GM19193 (cell line): ENCODE data around the gene AADAC.

Source experiments
- POLR2A ChIP-seq: IDR thresholded peaks from 4 replicates; pipeline ENCODE4 v1.6.1; 2011; ENCODE audit not compliant: insufficient read depth, insufficient read length; ENCODE audit errors: extremely low read depth

Gene AADAC

DNA sequence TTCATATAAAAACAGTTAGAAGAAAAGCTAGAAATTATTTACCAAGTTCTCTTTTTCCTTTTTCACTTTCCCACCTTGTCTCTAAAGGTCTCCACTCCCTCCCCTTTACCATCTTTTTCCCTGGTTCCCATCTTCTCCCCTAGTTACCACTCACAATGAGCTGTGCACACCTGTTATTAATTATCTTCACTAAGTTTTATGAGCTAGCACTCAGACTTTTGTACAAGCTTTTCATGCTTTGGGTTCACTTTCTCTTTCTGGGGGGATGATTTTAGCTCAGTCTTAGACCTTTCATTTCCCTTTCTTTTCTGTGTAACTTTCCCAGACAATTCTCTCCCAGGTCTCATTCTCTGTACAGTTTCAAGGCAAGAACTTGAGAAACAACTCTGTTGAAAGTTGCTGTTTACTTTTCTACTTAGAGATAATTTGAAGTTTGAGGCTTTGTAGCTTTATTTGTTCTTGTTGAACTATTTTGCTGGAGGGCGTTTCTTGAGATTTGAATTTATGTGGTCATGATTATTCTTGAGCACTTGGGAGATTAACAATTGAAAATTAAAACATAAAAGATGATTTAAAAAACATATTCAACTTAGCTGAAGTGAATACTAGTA, 24.0 kb upstream of the AADAC start:
- TF ChIP-seq POLR2A, result no peak

DNA sequence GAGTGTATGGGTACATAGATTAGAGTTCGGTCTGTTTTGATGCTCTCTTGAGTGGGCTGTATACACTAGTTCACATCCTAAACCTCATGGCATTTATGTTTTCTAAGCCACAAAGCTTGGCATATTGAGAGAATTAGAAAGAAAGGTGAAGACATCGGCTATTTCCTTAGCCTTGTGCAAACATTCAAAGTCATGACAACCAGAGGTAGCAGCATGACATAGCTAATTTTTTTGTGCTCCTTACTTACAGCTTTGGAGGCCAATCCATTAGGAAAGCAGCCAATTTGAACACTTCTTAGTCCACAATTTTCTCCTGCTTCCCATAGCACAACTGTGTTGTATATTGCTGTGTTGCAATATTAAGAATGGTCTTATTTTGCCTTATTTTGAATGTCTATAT, 21.5 kb upstream of the AADAC start:
- no peak for TF ChIP-seq POLR2A

GRCh38 chr3:151793636-151794035, 20.3 kb upstream of the AADAC start:
- TF ChIP-seq POLR2A, result no peak

DNA sequence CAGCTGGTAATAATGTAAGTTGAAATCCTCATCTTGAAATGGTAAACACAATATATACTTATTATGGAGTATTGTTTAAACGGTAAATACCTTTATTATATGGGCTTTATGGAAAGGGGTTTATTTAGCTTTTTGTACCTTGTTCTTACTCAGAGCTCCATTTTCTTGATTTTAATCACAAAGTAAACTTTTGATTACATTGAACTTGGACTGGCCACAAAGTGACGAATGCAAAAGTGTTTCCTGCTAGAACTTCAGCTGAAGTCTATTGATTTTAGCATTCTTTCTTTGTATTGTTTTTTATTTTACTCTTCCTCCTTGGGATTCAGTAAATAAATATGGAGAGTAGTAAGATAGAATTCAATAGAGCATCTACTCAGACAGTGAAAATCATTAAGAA, 19.8 kb upstream of the AADAC start:
- TF ChIP-seq POLR2A, result no peak

DNA sequence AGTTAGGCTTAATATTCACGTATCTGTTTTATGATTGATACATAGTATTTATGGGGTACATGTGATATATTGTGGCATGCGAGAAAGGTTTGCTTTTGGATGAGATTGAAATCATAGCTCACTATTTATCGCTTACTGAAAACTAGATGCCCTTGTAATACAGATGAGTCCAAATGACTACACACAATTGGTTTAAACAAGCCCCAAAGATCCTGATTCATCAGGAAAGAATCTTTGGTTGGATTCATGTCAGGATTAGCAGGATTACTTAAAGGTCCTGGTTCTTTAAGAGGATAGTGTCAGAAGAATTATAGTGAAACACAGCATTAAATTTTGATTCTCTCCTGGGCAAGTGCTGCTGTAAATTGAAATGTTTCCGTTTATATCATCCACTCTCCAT, 18.6 kb upstream of the AADAC start:
- TF ChIP-seq POLR2A, result no peak

GRCh38 chr3:151796105-151796680, 17.7 kb upstream of the AADAC start:
- TF ChIP-seq POLR2A, result no peak

DNA sequence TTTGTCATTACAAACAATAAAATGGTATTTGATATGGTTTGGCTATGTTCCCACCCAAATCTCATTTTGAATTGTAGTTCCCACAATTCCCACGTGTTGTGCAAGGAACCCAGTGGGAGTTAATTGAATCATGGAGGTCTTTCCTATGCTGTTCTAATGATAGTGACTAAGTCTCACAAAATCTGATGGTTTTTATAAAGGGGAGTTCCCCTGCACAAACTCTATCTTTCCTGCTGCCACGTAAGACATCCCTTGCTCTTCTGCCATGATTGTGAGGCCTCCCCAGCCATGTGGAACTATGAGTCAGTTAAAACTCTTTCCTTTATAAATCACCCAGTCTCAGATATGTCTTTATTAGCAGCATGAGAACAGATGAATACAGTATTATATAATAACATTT, 15.4 kb upstream of the AADAC start:
- no peak for TF ChIP-seq POLR2A

GRCh38 chr3:151800431-151800830, 13.5 kb upstream of the AADAC start:
- no peak for TF ChIP-seq POLR2A

DNA sequence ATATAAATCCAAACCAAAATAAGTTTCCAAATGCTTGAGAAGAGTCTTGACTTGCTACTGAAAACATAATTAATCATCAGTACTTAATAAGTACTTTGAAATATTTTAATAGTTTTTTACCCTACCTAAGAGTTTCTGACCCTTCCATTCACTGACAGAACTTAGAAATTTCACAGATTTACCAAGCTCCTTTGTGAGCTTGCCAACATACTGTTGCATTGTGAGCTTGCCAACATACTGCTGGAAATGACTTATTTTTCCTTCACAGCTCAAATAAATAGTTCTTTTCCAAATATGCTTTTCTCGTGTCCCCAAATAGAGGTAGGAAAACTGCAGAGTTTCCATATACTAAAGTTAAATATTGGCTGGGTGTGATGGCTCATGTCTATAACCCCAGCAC, 9.6 kb upstream of the AADAC start:
- no peak for TF ChIP-seq POLR2A

- TF ChIP-seq POLR2A, result no peak
These were observed 7.1 kb upstream of the AADAC start for GRCh38 chr3:151806838-151807237.

DNA sequence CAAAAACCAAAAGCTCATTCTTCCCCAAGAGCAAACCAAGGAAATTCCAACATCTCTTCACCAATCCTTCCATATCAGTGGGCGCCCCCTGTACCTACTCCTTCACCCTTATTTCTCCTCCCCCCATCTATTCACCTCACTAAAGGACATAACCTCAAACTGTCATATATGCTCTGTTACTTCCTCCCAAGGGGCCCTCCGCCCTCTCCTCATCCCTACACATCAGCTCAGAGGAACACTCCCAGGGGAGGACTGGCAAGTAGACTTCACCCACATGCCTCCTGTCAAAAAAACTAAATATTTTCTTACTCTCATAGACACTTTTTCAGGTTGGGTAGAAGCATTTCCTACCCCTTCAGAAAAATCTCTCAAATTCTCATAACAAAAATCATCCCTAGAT, 2.4 kb upstream of the AADAC start:
- TF ChIP-seq POLR2A, result no peak

GRCh38 chr3:151814588-151814987, 672 bp downstream of the AADAC start:
- TF ChIP-seq POLR2A, result no peak

DNA sequence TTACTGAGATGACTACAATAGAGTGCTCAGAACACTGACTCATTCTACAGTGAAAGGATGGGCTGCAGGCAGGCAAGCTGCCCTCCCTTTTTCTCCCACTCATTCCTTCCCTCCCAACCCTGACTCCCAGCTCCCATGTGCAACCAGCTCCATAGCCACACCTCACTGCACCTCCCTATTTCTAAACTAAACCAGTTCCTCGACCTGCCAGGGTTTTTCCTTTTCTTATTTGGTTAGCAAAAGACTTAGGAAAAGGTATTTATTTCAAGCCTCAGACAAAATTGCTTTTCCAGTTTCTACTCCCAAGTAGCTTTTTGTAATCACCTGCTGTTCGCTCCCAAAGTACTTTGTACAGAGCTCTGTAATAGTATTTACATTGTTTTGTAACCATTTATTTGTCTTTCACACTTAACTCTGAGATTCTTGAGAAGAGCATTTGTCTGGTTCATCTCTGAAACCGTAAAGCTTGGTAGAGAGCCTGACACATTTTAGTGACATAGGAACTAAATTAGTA, 2.2 kb downstream of the AADAC start:
- no peak for TF ChIP-seq POLR2A

GRCh38 chr3:151817473-151817872, 3.6 kb downstream of the AADAC start:
- TF ChIP-seq POLR2A, result no peak

DNA sequence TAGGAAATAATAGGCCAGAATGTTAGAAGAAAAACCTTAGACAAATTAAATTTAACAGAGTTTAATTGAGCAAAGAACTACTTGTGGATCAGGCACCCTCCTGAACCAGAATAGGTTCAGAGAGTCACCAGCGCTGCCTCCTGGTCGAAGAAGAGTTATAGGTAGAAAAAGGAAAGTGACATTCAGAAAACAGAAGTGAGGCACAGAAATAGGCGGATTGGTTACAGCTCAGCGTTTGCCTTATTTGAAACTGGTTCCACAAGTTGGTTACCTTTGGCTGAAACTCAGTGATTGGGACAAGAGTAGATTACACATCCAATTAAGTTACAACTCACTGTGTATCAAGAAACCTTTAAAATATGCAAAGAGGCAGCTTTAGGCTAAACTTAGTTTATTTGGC, 4.4 kb downstream of the AADAC start:
- TF ChIP-seq POLR2A, result no peak

GRCh38 chr3:151819910-151820309, 6.0 kb downstream of the AADAC start:
- no peak for TF ChIP-seq POLR2A

DNA sequence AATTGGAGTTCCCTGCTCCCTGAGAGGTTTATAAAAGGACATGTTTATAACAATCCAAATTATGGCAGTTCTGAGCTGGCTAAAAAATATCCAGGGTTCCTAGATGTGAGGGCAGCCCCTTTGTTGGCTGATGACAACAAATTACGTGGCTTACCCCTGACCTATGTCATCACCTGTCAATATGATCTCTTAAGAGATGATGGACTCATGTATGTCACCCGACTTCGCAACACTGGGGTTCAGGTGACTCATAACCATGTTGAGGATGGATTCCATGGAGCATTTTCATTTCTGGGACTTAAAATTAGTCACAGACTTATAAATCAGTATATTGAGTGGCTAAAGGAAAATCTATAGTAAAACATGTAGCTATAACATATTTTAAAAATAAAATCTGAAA, 13.9 kb downstream of the AADAC start:
- no peak for TF ChIP-seq POLR2A
